Keratinocyte (primary cell): ENCODE measurements around the gene CLEC19A.

Source experiments
- EZH2 ChIP-seq: IDR thresholded peaks from one replicate; pipeline ENCODE4 v1.6.1; 2012; ENCODE audit warnings: inconsistent platforms, mild to moderate bottlenecking, low read length, moderate library complexity
- TF ChIP-seq, protein P1 (sequence below), 3 experiments: IDR thresholded peaks in 1 of 3; conservative IDR thresholded peaks in 1 of 3; optimal IDR thresholded peaks in 1 of 3; 2 replicates in 2 of 3; 3 replicates in 1 of 3; pipeline versions ENCODE3 to v1.5.1; 2011; ENCODE audit warnings: low read length in 3 of 3, mild to moderate bottlenecking in 3 of 3, moderate library complexity in 2 of 3, control low read depth in 1 of 3, inconsistent platforms in 1 of 3; ENCODE audit not compliant: insufficient read depth in 2 of 3; ENCODE audit errors: extremely low read depth in 1 of 3

DNA sequence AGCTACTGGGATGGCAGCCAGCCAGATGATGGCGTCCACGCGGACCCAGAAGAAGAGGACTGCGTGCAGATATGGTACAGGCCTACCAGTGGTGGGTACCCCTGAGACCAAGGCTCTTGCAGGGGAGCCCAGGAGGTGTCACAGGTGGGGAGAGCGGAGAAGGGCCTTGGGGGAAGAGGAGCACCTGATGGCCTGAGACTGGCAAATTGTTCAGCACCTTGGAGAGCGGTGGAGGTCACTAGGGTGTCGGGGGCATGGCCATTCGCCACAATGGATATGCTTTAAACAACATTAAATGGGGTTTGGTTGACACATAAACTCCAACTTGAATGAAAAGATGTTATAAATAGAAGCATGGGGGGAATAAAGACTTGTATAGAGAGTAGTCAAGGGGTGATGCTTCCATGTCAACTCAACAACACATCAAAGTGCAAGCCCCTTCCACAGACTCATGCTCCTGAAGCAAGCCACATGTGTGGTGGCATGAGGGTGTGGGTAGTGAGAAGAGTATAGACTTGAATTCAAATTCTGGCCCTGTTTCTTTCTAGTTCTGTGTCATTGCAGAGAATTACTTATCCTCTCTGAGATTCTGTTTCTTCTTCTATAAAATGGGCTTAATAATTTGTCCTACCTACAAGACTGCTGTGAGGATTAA, 22.2 kb downstream of the CLEC19A start:
- no peak for TF ChIP-seq EZH2
- TF ChIP-seq, protein P1, sequence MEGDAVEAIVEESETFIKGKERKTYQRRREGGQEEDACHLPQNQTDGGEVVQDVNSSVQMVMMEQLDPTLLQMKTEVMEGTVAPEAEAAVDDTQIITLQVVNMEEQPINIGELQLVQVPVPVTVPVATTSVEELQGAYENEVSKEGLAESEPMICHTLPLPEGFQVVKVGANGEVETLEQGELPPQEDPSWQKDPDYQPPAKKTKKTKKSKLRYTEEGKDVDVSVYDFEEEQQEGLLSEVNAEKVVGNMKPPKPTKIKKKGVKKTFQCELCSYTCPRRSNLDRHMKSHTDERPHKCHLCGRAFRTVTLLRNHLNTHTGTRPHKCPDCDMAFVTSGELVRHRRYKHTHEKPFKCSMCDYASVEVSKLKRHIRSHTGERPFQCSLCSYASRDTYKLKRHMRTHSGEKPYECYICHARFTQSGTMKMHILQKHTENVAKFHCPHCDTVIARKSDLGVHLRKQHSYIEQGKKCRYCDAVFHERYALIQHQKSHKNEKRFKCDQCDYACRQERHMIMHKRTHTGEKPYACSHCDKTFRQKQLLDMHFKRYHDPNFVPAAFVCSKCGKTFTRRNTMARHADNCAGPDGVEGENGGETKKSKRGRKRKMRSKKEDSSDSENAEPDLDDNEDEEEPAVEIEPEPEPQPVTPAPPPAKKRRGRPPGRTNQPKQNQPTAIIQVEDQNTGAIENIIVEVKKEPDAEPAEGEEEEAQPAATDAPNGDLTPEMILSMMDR (optimal IDR thresholded peaks at IDR 0.05 in 1 of 3, IDR thresholded peaks at IDR 0.05 in 1 of 3, conservative IDR thresholded peaks at IDR 0.05 in 1 of 3; ENCODE audit: extremely low read depth in 1 of 3, insufficient read depth in 2 of 3, low read length in 3 of 3) = no peak
